Fibroblast of skin of right quadriceps (primary cell): ENCODE data around the gene MRC1.

ENCODE experiments used
- DNase-seq: peaks from one replicate; pipeline ENCODE4 v3.0.0-alpha.2; 2013

Gene MRC1

GRCh38 chr10:17795813-17796594 lies 13.1 kb upstream of the MRC1 start:
- no peak for DNase-seq

GRCh38 chr10:17801507-17801906 lies 7.6 kb upstream of the MRC1 start:
- DNase-seq: no peak

GRCh38 chr10:17802350-17802749 lies 6.8 kb upstream of the MRC1 start:
- DNase-seq: no peak

GRCh38 chr10:17802976-17803375 lies 6.2 kb upstream of the MRC1 start:
- peak; percentile 7 for DNase-seq

- no peak for DNase-seq
Measured at GRCh38 chr10:17805330-17805729, 3.8 kb upstream of the MRC1 start.

- no peak for DNase-seq
Measured at GRCh38 chr10:17805921-17806577, 3.1 kb upstream of the MRC1 start.

GRCh38 chr10:17811146-17811865 lies 2.2 kb downstream of the MRC1 start:
- no peak for DNase-seq

GRCh38 chr10:17814973-17815372 lies 5.8 kb downstream of the MRC1 start:
- no peak for DNase-seq

- DNase-seq: no peak
Measured at GRCh38 chr10:17816199-17816598, 7.1 kb downstream of the MRC1 start.

GRCh38 chr10:17817316-17817715 lies 8.2 kb downstream of the MRC1 start:
- DNase-seq: no peak

- DNase-seq: no peak
Measured at GRCh38 chr10:17817790-17818189, 8.6 kb downstream of the MRC1 start.

GRCh38 chr10:17819836-17820235 lies 10.7 kb downstream of the MRC1 start:
- no peak for DNase-seq

GRCh38 chr10:17820943-17821342 lies 11.8 kb downstream of the MRC1 start:
- DNase-seq: no peak

- DNase-seq: no peak
Measured at GRCh38 chr10:17821893-17822292, 12.7 kb downstream of the MRC1 start.

GRCh38 chr10:17831341-17831740 lies 22.2 kb downstream of the MRC1 start:
- DNase-seq: no peak

GRCh38 chr10:17831896-17832295 lies 22.7 kb downstream of the MRC1 start:
- no peak for DNase-seq

GRCh38 chr10:17833656-17834055 lies 24.5 kb downstream of the MRC1 start:
- DNase-seq: no peak

GRCh38 chr10:17835688-17836087 lies 26.5 kb downstream of the MRC1 start:
- DNase-seq: peak; percentile 94

GRCh38 chr10:17836942-17837341 lies 27.8 kb downstream of the MRC1 start:
- DNase-seq: peak; percentile 55

- no peak for DNase-seq
Measured at GRCh38 chr10:17838080-17838648, 29.0 kb downstream of the MRC1 start.

- no peak for DNase-seq
Measured at GRCh38 chr10:17841050-17841449, 31.9 kb downstream of the MRC1 start.

- DNase-seq: no peak
Measured at GRCh38 chr10:17842641-17843040, 33.5 kb downstream of the MRC1 start.

GRCh38 chr10:17847585-17848296 lies 38.6 kb downstream of the MRC1 start:
- no peak for DNase-seq
